GM19324 (cell line): ENCODE measurements around the gene CIAO2B.

Source experiments
- ATAC-seq: cut with Tn5 transposase; IDR thresholded peaks from one replicate; pipeline ENCODE4 v1.9.1; 2021; ENCODE audit warnings: mild to moderate bottlenecking, moderate library complexity; ENCODE audit not compliant: unreplicated experiment, low FRiP score

Gene CIAO2B

GRCh38 chr16:66939366-66939765 lies 5.2 kb upstream of the CIAO2B start:
- no peak for ATAC-seq

DNA sequence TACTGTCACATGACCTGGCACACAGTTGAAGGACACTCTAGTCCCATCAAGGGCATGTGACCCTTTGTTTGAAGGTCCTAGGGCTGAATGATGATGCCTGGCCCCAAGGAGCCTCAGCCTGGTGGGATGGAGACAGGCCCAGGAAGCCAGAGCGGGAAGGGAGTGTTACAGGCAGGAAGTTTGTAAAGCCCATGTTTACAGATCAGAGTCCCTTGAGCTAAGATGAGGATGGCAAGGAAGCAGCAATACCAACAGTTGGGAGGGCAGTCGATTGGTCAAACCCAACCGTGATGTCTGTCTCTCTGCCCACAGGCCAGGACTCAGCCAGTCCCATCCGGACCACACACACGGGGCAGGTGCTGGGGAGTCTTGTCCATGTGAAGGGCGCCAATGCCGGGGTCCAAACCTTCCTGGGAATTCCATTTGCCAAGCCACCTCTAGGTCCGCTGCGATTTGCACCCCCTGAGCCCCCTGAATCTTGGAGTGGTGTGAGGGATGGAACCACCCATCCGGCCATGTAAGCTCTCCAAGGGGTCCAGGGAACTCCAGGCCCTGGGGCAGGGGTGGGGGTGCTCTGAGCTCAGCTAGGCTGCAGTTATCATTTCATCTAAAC lies 3.6 kb upstream of the CIAO2B start:
- no peak for ATAC-seq

DNA sequence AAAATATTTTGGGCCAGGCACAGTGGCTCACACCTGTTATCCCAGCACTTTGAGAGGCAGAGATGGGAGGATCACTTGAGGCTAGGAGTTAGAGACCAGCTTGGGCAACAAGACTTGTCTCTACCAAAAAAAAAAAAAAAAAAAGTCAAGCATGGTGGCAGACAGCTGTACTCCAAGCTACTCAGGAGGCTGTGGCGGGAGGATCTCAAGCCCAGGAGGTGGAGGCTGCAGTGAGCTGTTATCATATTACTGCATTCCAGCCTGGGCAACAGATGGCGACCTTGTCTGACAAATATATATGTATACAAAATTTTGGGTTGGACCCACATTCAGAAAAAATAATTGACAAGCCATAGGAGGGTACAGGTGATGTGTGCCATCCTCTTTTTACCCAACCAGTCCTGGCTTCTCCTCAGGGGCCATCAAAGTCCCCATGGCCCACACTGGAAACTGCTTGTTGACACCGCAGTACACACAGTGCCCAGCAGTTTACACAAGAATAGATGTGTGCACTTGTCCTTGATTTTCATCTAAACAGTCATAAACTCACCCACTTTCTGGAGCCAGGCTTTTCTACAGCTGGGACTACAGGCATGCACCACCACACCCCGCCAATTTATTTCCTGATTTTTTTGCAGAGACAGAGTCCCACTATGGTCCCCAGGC lies 2.8 kb upstream of the CIAO2B start:
- no peak for ATAC-seq

DNA sequence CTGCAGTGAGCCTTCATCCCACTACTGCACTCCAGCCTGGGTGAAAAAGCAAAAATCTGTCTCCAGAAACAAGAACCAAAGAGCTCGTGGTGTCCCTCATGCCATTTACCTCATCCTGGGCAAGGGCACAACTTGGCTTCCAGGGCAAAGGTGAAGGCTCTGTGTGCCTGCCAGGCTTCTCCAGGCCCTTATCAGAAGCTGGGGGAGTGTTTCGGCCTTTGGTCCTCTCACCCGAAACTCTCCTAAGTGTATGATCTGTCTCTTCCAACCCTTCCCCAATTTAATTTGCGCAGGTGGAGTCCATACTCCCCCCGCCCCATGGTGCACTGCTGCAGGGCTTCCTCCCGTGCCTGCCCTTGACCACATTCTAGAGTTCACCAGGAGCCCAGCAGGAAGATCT lies 2.3 kb upstream of the CIAO2B start:
- ATAC-seq = no peak

DNA sequence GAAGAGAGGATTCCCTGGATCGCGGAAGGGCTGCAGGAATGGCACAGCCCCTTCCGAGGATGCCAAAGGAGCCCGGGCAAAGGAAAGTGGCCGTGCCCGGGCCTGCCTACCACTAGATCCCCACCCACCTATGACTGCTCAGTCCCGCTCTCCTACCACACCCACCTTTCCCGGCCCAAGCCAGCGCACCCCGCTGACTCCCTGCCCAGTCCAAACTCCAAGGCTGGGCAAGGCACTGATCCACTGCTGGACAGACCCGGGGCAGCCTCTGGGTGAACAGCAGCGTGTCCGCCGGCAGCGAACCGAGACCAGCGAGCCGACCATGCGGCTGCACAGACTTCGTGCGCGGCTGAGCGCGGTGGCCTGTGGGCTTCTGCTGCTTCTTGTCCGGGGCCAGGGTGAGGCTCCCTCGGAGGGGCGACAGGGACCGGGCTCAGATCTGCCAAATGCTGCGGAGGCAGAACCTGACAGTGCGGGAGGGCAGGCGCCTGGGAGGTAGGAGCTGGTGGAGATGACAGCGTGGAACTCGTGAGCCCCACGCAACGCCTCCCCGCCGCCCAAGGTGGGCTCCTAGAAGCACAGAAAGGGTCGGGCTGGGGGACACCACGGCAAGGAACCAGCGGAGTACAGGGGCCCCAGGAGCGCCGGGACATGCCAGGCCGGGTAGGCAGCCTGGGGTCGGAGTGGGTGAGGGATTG lies 1.3 kb upstream of the CIAO2B start, which contains the start of gene CES2:
Gene CES2, plus strand, starts transcription at position 203 of the 698 bp plus-strand sequence. Its CDS starts 120 bp downstream, at position 323.
- ATAC-seq = no peak

DNA sequence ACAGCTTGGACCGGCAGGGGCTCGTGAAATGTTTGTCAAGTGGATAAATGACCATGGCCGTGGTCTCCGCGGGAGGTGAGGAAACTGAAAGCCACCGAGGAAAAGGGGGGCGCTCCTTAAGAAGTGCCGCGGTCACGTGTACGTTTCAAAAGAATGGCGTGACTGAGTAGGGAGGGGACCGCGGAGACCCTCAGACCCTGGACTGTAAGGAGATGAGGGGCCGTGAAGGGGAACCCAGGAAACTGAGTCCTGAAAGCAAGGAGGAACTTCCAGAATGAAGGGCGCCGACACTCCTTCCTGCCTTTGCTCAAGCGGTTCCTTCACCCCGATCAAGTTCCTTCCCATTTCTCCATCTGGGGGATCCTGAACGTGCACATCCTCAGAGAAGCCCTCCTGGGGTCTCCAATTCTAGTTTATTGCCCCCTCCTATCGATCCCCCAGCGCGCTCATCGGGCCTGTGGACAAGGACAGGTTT lies 674 bp upstream of the CIAO2B start:
- peak; percentile 14 for ATAC-seq

GRCh38 chr16:66933776-66934137 lies 445 bp downstream of the CIAO2B start:
- ATAC-seq = no peak

DNA sequence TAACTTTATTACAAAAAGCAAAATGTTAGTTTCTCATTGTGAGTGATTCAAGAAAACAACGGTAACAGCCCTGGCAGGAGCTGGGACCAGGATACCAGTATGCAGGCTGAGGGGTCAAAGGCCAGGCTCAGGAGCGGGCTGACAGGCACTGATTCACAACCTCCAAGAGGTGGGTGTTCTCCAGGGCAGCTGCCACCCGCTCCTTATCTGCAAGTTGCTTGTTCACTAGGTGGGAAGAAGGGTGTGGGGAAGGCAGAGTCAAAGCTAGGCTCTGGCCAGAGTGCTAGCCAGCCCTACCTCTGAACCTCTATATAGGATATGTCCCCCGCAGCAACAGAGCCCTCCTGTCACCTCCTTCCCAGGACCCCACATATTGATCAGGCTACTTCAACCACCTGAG lies 2.1 kb downstream of the CIAO2B start:
- no peak for ATAC-seq

DNA sequence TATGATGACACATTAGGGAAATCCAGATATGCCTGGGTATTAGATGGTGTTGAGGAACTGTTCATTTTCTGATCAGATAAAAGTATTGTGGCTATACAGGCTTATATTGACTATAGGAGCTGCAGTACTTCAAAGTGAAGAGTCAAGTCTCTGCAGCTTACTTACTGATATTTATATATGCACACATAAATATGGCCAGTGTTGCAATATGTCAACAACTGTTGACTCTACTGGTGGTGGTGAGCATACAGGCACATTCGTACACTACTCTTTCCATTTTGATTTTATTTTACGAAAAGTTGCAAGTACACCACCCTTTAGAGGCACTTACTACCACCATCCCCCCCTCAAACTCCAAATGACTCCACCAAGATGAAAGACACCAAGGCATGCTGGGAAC lies 2.5 kb downstream of the CIAO2B start:
- no peak for ATAC-seq

DNA sequence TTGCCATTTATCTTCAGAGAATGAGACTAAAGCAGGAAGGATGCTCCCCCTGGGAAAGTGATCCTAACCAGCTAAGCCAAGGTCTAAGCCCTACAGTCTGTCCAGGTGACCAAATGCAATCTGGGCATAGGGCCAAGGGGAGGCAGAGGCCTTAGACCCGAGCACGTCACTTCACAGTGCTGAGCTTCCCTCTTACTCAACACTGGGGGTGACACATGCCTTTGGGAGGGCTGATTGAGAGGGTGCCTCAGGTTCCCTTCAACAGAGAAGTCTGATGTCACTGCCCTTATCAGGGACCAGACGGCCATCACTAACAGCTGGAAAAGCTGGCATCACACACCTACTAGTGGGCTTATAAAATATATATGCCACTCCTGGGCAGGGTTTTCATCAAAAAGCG lies 4.0 kb downstream of the CIAO2B start:
- no peak for ATAC-seq

DNA sequence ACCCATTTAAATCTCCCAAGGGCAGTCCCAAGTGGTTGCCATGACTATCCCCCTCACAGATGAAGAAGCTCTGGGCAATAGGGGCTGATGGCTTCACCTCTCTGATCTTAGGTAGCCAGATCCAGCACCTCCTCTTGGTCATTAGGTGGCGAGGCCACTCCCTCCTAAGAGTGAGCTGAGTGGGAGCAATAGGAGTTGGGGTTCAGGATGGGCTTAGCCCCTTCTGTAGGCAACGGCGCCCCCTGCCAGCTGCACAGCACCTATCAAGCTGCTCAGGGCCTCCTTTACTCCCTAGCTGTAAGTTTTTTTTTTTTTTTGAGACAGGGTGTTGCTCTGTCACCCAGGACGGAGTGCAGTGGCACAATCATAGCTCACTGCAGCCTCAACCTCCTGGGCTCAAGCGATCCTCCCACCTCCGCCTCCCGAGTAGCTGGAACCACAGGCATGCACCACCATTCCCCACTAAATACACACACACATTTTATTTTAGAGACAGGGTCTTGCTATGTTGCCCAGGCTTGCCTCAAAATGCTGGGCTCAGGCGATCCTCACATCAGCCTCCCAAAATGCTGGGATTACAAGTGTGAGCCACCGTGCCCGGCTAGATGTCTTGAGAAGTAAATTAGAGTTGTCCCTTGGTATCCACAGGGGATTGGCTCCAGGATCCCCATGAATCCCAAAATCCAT lies 5.4 kb downstream of the CIAO2B start:
- no peak for ATAC-seq

DNA sequence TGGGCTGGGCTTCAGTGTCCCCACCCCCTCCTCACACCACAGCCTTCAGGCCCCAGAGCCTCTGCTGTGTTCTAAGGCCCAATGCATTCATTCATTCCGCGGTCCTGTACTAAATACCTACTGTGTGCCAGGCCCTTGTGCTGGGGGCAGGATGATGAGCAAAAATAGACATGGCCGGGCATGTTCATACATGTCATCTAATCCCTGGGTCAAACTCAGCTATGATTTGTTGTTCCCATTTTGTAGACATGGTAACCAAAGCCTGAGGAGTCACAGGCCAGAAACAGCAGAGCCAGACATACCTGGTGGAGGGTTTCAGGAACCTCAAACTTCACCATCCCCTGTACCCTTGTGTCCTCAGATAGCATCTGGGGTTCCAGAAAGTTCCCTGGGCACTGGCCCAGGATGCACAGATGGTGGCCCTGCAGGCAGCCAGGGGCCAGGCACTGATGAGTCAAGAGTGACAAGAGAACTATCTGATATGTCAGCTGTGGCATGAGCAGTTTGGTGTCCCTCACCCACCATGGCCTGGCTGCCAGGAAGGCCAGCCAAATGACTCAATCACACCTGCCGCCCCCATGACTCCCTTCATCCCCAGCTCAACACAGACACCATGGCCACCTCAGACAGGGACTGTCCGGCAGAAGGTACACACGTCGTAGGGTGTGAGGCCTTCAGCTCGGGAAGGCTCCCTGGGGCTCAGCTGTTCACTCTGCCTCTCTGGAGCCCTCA lies 6.1 kb downstream of the CIAO2B start:
- no peak for ATAC-seq

GRCh38 chr16:66926961-66927436 lies 7.2 kb downstream of the CIAO2B start:
- ATAC-seq = no peak

- ATAC-seq = no peak
Observed at GRCh38 chr16:66926171-66926947, 7.8 kb downstream of the CIAO2B start.

DNA sequence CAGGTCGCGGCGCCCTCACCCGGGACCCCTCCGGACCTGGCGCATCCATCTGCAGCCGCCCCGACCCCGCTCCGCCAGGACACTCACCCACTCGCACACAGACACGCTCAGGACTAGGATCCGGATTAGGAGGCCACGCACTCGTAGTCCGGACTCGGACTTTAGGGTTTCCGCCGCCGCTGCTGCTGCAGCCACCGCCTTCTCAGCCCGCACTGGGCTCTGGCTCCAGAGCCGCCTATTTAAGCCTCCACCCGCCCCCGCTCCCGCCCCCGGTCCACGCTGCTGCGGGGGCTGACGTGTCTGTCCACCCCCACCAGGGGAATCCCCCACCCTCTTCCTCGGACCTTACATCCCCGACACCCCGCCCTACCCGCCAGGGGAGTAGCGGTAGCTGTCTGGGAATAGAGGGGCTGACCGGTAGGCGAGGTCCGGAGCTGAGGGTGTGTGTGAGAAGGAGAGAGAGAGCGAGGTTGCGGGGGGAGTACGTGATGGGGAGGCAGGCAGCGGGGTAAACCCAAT lies 8.8 kb downstream of the CIAO2B start, which contains the start of gene RRAD:
Gene RRAD, minus strand, starts transcription at position 214 of the 519 bp plus-strand sequence. CDS start 356 bp downstream, outside the sequence.
- ATAC-seq = no peak

DNA sequence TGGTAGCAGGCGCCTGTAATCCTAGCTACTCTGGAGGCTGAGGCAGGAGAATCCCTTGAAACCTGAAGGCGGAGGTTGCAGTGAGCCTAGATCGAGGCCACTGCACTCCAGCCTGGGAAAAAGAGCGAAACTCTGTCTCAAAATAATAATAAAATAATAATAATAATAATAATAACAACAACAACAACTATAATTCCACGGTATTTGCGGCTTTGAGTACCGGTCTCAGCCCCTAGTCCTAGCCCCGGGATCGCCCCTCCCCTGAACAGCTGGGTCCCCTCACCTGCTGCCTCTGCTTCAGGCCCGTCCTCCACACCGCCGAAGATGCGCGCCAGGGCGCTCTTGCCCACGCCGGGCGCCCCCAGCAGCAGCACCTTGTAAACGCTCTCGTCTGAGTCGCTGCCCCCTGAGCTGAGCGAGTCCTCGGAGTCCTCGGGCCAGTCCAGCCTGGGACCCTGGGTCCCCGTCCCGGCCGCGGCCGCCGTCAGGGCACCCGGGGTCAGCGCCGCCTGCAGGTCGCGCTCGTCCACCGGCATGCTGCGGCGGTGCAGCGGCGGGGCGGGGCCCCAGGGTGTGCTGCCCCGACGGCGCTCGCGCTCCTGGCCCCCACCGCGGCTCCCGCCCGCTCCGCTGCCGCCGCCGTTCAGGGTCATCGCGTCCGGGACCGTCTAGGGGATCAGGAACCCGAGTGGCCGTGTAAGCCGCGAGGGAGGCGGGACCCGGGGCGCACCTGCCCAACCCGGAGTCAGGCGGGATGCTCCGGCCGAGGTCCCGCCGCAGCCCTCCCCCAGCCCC lies 9.5 kb downstream of the CIAO2B start:
- ATAC-seq = no peak

DNA sequence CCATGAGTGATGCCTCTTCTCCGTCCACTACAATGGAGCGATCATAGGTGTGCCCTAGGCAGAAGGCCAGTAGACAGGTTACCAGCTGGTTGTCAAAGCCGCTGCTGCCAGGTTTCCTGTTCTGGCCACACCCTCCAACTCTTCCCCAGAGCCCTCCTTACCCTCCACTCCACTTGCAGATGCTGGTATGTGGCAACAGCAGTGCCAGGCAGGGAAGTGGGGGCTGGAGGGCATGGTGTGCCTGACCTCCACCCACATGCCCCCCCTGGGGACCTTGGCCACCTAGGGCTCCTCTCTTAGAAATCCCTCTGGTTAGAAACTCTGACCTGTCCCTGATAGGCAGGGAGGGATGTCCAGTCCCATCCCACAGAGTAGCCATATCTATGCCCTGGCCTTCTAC lies 10.3 kb downstream of the CIAO2B start:
- ATAC-seq = no peak

GRCh38 chr16:66923247-66923731 lies 10.9 kb downstream of the CIAO2B start:
- ATAC-seq = no peak
